H9 (cell line): ENCODE measurements around the gene TAT. TPM values are rescaled to one million over a fixed set of nuclear protein-coding genes. Genes with fewer than 3 reads are reported as not detected.

Source experiments
- DNase-seq: peaks from one replicate; pipeline ENCODE4 v3.0.0-alpha.2; 2017
- H2AFZ ChIP-seq: one replicate; pipeline ENCODE4 v1.6.1; 2013; ENCODE audit warnings: mild to moderate bottlenecking, low read length, control low read depth, moderate library complexity
- H2AK5ac ChIP-seq: 2 replicates; pipeline ENCODE4 v1.6.1; 2013; ENCODE audit warnings: low read length, control low read depth, mixed read lengths; ENCODE audit not compliant: insufficient read length
- H2BK120ac ChIP-seq: one replicate; pipeline ENCODE4 v1.6.1; 2013; ENCODE audit warnings: low read depth, mild to moderate bottlenecking, low read length, control low read depth, inconsistent platforms; ENCODE audit not compliant: poor library complexity, severe bottlenecking
- H2BK12ac ChIP-seq: 2 replicates; pipeline ENCODE4 v1.6.1; 2013; ENCODE audit warnings: low read length, control low read depth, mixed read lengths, low read depth; ENCODE audit not compliant: insufficient read length
- H2BK15ac ChIP-seq: 2 replicates; pipeline ENCODE4 v1.6.1; 2013; ENCODE audit warnings: low read depth, low read length, control low read depth
- H2BK20ac ChIP-seq: one replicate; pipeline ENCODE4 v1.6.1; 2013; ENCODE audit warnings: low read depth, mild to moderate bottlenecking, low read length, control low read depth, inconsistent platforms; ENCODE audit not compliant: poor library complexity, severe bottlenecking
- H2BK5ac ChIP-seq: 2 replicates; pipeline ENCODE4 v1.6.1; 2013; ENCODE audit warnings: low read length, control low read depth, mixed read lengths; ENCODE audit not compliant: insufficient read length
- H3K14ac ChIP-seq: 2 replicates; pipeline ENCODE4 v1.6.1; 2013; ENCODE audit warnings: low read length, control low read depth; ENCODE audit not compliant: insufficient read depth
- H3K18ac ChIP-seq: 2 replicates; pipeline ENCODE4 v1.6.1; 2013; ENCODE audit warnings: low read depth, mild to moderate bottlenecking, mixed read lengths, low read length, control low read depth; ENCODE audit not compliant: insufficient read length
- H3K23ac ChIP-seq: 2 replicates; pipeline ENCODE4 v1.6.1; 2013; ENCODE audit warnings: low read length, control low read depth, mixed read lengths, low read depth; ENCODE audit not compliant: insufficient read length
- H3K23me2 ChIP-seq: 2 replicates; pipeline ENCODE4 v1.6.1; 2013; ENCODE audit warnings: low read depth, mild to moderate bottlenecking, mixed read lengths, low read length, control low read depth; ENCODE audit not compliant: insufficient read length, poor library complexity, severe bottlenecking
- H3K27ac ChIP-seq: 2 replicates; pipeline ENCODE4 v1.5.1; 2013; ENCODE audit warnings: low read length, control low read depth, mixed read lengths, low read depth; ENCODE audit not compliant: insufficient read length
- H3K27me3 ChIP-seq: 2 replicates; pipeline ENCODE4 v1.6.1; 2013; ENCODE audit warnings: low read length, control low read depth, inconsistent platforms; ENCODE audit not compliant: insufficient read depth
- H3K4ac ChIP-seq: 2 replicates; pipeline ENCODE4 v1.6.1; 2013; ENCODE audit warnings: low read depth, mild to moderate bottlenecking, control low read depth, inconsistent platforms, low read length, moderate library complexity
- H3K4me1 ChIP-seq: 2 replicates; pipeline ENCODE4 v1.6.1; 2013; ENCODE audit warnings: low read length, control low read depth, inconsistent platforms; ENCODE audit not compliant: insufficient read depth
- H3K4me2 ChIP-seq: 2 replicates; pipeline ENCODE4 v1.6.1; 2013; ENCODE audit warnings: low read length, control low read depth, mixed read lengths; ENCODE audit not compliant: insufficient read length, insufficient read depth
- H3K56ac ChIP-seq: 2 replicates; pipeline ENCODE4 v1.6.1; 2013; ENCODE audit warnings: low read depth, mild to moderate bottlenecking, mixed read lengths, low read length, control low read depth; ENCODE audit not compliant: insufficient read length
- H3K79me1 ChIP-seq: 2 replicates; pipeline ENCODE4 v1.6.1; 2013; ENCODE audit warnings: low read depth, mild to moderate bottlenecking, moderate library complexity, low read length, control low read depth, inconsistent platforms; ENCODE audit not compliant: insufficient read depth, poor library complexity, severe bottlenecking
- H3K79me2 ChIP-seq: 2 replicates; pipeline ENCODE4 v1.6.1; 2013; ENCODE audit warnings: low read length, control low read depth, inconsistent platforms; ENCODE audit not compliant: insufficient read depth
- H3K9ac ChIP-seq: 2 replicates; pipeline ENCODE4 v1.6.1; 2013; ENCODE audit warnings: low read length, control low read depth, mixed read lengths; ENCODE audit not compliant: insufficient read length; ENCODE audit errors: extremely low read depth
- H3K9me3 ChIP-seq: one replicate; pipeline ENCODE4 v1.6.1; 2013; ENCODE audit warnings: low read depth, low read length, inconsistent platforms; ENCODE audit not compliant: control insufficient read depth
- H3T11ph ChIP-seq: one replicate; pipeline ENCODE4 v1.6.1; 2013; ENCODE audit warnings: mild to moderate bottlenecking, low read length, control low read depth, inconsistent platforms
- H4K20me1 ChIP-seq: one replicate; pipeline ENCODE4 v1.6.1; 2013; ENCODE audit not compliant: control insufficient read depth, insufficient read length, insufficient read depth
- H4K5ac ChIP-seq: 2 replicates; pipeline ENCODE4 v1.6.1; 2013; ENCODE audit warnings: low read depth, mild to moderate bottlenecking, mixed read lengths, low read length, control low read depth; ENCODE audit not compliant: insufficient read length
- H4K8ac ChIP-seq: replicated peaks from 2 replicates; pipeline ENCODE4 v1.6.1; 2013; ENCODE audit warnings: low read length, control low read depth, mixed read lengths, low read depth; ENCODE audit not compliant: insufficient read length
- H4K91ac ChIP-seq: 2 replicates; pipeline ENCODE4 v1.6.1; 2013; ENCODE audit warnings: low read depth, mild to moderate bottlenecking, moderate library complexity, mixed read lengths, low read length, control low read depth; ENCODE audit not compliant: insufficient read length
- H3K27ac Mint-ChIP-seq, 3 experiments: 2 replicates in 2 of 3; 3 replicates in 1 of 3; pipeline ENCODE4 v1.8.0; 2020 to 2021; ENCODE audit warnings: mixed read lengths in 3 of 3, mild to moderate bottlenecking in 1 of 3, moderate library complexity in 1 of 3
- H3K27me3 Mint-ChIP-seq: 2 replicates; pipeline ENCODE4 v1.8.0; 2021; ENCODE audit warnings: low read depth, mild to moderate bottlenecking, moderate library complexity, mixed read lengths
- H3K36me3 Mint-ChIP-seq, 3 experiments: 2 replicates in 2 of 3; 3 replicates in 1 of 3; pipeline ENCODE4 v1.8.0; 2020 to 2021; ENCODE audit warnings: low read depth in 3 of 3, mixed read lengths in 3 of 3; ENCODE audit not compliant: insufficient read depth in 1 of 3
- H3K4me1 Mint-ChIP-seq, 2 experiments: 2 replicates each; pipeline ENCODE4 v1.8.0; 2020; ENCODE audit warnings: mixed read lengths in 2 of 2
- H3K4me3 Mint-ChIP-seq, 2 experiments: 2 replicates in 1 of 2; 3 replicates in 1 of 2; pipeline ENCODE4 v1.8.0; 2020 to 2021; ENCODE audit warnings: mild to moderate bottlenecking in 2 of 2, mixed read lengths in 2 of 2, moderate library complexity in 1 of 2
- H3K9me3 Mint-ChIP-seq, 2 experiments: 2 replicates in 1 of 2; 3 replicates in 1 of 2; pipeline ENCODE4 v1.8.0; 2020; ENCODE audit warnings: mild to moderate bottlenecking in 2 of 2, mixed read lengths in 2 of 2, moderate library complexity in 1 of 2
- total RNA-seq: library from RNA; stranded (reverse); gene quantifications from 2 replicates; pipeline ENCODE4 v1.2.1, GENCODE V29; 2021
- TF ChIP-seq, protein P1 (sequence below): fragments of 200-600 bp; sonication (generic); conservative IDR thresholded peaks from 3 replicates; pipeline ENCODE4 v1.8.0; 2021; ENCODE audit warnings: antibody characterized with exemption, mild to moderate bottlenecking

The TAT gene
- total RNA-seq, 1 experiment from 2014 or later, result not detected

DNA sequence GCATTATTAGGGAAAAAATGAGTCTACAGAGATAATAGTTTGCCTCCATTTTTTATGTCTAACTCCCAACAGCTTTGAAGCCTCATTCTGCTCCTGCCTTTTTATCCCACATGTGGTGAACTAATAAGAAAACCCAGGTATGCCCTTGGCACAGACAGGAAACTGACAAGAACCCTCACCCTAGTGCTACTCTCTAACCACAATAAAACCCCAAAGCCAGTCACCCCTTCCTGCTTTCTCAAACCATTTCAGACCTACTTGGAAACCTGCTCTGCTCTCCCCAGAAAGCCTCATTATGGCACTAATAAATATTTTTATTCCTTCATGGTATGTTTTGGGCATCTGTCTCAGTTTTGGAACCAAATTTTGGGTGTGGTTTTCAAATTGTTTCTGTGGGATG lies 45.2 kb upstream of the TAT start:
- H4K5ac ChIP-seq, result no peak overlapping the region
- H3K4ac ChIP-seq, result no peak overlapping the region
- no peak overlapping the region for H3K27ac Mint-ChIP-seq
- H3K9me3 Mint-ChIP-seq, result peaks cover 0 to 3% of the 10 kb centered on the region in 2 experiments; a peak in 2 of 5 replicates
- no peak overlapping the region for H3T11ph ChIP-seq
- H2BK12ac ChIP-seq, result no peak overlapping the region
- H4K8ac ChIP-seq, result no peak overlapping the region
- H3K4me2 ChIP-seq, result no peak overlapping the region
- no peak overlapping the region for H3K23ac ChIP-seq
- H2BK15ac ChIP-seq, result no peak overlapping the region
- H3K4me1 ChIP-seq, result no peaks in the 10 kb centered on the region
- H4K20me1 ChIP-seq, result no peaks in the 10 kb centered on the region
- no peaks in the 10 kb centered on the region for H3K79me1 ChIP-seq
- no peaks in the 10 kb centered on the region for H3K27me3 ChIP-seq
- no peak overlapping the region for H2BK20ac ChIP-seq
- no peak overlapping the region for H3K9ac ChIP-seq
- H3K27me3 Mint-ChIP-seq, result peaks cover 5% of the 10 kb centered on the region
- H3K9me3 ChIP-seq, result no peaks in the 10 kb centered on the region
- H4K91ac ChIP-seq, result no peak overlapping the region
- H3K14ac ChIP-seq, result no peak overlapping the region
- TF ChIP-seq, protein P1, sequence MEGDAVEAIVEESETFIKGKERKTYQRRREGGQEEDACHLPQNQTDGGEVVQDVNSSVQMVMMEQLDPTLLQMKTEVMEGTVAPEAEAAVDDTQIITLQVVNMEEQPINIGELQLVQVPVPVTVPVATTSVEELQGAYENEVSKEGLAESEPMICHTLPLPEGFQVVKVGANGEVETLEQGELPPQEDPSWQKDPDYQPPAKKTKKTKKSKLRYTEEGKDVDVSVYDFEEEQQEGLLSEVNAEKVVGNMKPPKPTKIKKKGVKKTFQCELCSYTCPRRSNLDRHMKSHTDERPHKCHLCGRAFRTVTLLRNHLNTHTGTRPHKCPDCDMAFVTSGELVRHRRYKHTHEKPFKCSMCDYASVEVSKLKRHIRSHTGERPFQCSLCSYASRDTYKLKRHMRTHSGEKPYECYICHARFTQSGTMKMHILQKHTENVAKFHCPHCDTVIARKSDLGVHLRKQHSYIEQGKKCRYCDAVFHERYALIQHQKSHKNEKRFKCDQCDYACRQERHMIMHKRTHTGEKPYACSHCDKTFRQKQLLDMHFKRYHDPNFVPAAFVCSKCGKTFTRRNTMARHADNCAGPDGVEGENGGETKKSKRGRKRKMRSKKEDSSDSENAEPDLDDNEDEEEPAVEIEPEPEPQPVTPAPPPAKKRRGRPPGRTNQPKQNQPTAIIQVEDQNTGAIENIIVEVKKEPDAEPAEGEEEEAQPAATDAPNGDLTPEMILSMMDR, result no peak
- H2BK120ac ChIP-seq, result no peak overlapping the region
- H3K4me1 Mint-ChIP-seq, result peaks cover 3 to 4% of the 10 kb centered on the region in 2 experiments; a peak in 2 of 4 replicates
- H2AFZ ChIP-seq, result no peak overlapping the region
- no peaks in the 10 kb centered on the region for H3K79me2 ChIP-seq
- H3K36me3 Mint-ChIP-seq, result no peaks in the 10 kb centered on the region
- no peak overlapping the region for H3K56ac ChIP-seq
- no peak overlapping the region for H3K18ac ChIP-seq
- H3K4me3 Mint-ChIP-seq, result no peak overlapping the region
- H2AK5ac ChIP-seq, result no peak overlapping the region
- DNase-seq, result no peak
- H3K27ac ChIP-seq, result no peak overlapping the region
- H3K23me2 ChIP-seq, result no peaks in the 10 kb centered on the region
- no peak overlapping the region for H2BK5ac ChIP-seq
